Immature natural killer cell (primary cell): ENCODE measurements around the gene ANK3. TPM values are rescaled to one million over a fixed set of nuclear protein-coding genes. Genes with fewer than 3 reads are reported as not detected.
"Not testable (repeated sequence)": the region's sequence is repeated elsewhere in the genome, so short reads cannot be mapped to it uniquely, and the experiment has no call there.

Source experiments
- DNase-seq, 3 donors: peaks; one replicate each; pipeline ENCODE4 v3.0.0; 2022; ENCODE audit warnings: mixed read lengths in 1 of 3
- H3K27ac Mint-ChIP-seq, 6 donors: one replicate each; pipeline ENCODE4 v1.8.0; 2020; ENCODE audit warnings: mixed read lengths in 6 of 6, mild to moderate bottlenecking in 5 of 6, inconsistent platforms in 4 of 6, moderate library complexity in 3 of 6
- H3K27me3 Mint-ChIP-seq, 3 donors: one replicate each; pipeline ENCODE4 v1.8.0; 2020 to 2021; ENCODE audit warnings: low read depth in 3 of 3, mild to moderate bottlenecking in 3 of 3, mixed read lengths in 3 of 3, moderate library complexity in 3 of 3, inconsistent platforms in 1 of 3
- H3K36me3 Mint-ChIP-seq, 3 donors: one replicate each; pipeline ENCODE4 v1.8.0; 2020; ENCODE audit warnings: mixed read lengths in 3 of 3, inconsistent platforms in 2 of 3, mild to moderate bottlenecking in 2 of 3
- H3K4me1 Mint-ChIP-seq, 2 donors: one replicate each; pipeline ENCODE4 v1.8.0; 2020; ENCODE audit warnings: inconsistent platforms in 2 of 2, mild to moderate bottlenecking in 2 of 2, mixed read lengths in 2 of 2, moderate library complexity in 1 of 2
- H3K4me3 Mint-ChIP-seq, 5 donors: one replicate each; pipeline ENCODE4 v1.8.0; 2020; ENCODE audit warnings: mild to moderate bottlenecking in 5 of 5, mixed read lengths in 5 of 5, inconsistent platforms in 3 of 5, moderate library complexity in 3 of 5
- H3K9me3 Mint-ChIP-seq, 6 donors: one replicate each; pipeline ENCODE4 v1.8.0; 2020; ENCODE audit warnings: mild to moderate bottlenecking in 6 of 6, mixed read lengths in 6 of 6, inconsistent platforms in 4 of 6, moderate library complexity in 3 of 6
- polyA plus RNA-seq, 3 donors: library from polyadenylated mRNA; unstranded; fragments of 300-500 nt; fragmentation: Illumina TruSeq; gene quantifications; one replicate each; pipeline ENCODE4 v1.2.3, GENCODE V29; 2021

ANK3 gene
- polyA plus RNA-seq, 3 donors from 2014 or later = 2.1 to 2.4 TPM; not detected in 1

- no peak overlapping the region for H3K4me3 Mint-ChIP-seq
- peaks cover 0 to 4% (median 0%) of the 10 kb centered on the region in 6 donors for H3K9me3 Mint-ChIP-seq
- H3K4me1 Mint-ChIP-seq = no peaks in the 10 kb centered on the region
- H3K27ac Mint-ChIP-seq = no peak overlapping the region
- H3K36me3 Mint-ChIP-seq = no peaks in the 10 kb centered on the region
- H3K27me3 Mint-ChIP-seq = no peaks in the 10 kb centered on the region
- DNase-seq = no peak
Observed at GRCh38 chr10:60293581-60294175, 96.0 kb downstream of the ANK3 start.

GRCh38 chr10:60292998-60293397, 96.7 kb downstream of the ANK3 start:
- H3K36me3 Mint-ChIP-seq = no peaks in the 10 kb centered on the region
- H3K27ac Mint-ChIP-seq = no peak overlapping the region
- H3K4me3 Mint-ChIP-seq = no peak overlapping the region
- H3K27me3 Mint-ChIP-seq = no peaks in the 10 kb centered on the region
- peaks cover 0 to 4% (median 0%) of the 10 kb centered on the region in 6 donors for H3K9me3 Mint-ChIP-seq
- H3K4me1 Mint-ChIP-seq = no peaks in the 10 kb centered on the region
- DNase-seq = no peak

GRCh38 chr10:60292536-60292935, 97.1 kb downstream of the ANK3 start:
- H3K4me1 Mint-ChIP-seq, H3K27me3 Mint-ChIP-seq, H3K27ac Mint-ChIP-seq, H3K4me3 Mint-ChIP-seq, DNase-seq, H3K9me3 Mint-ChIP-seq, H3K36me3 Mint-ChIP-seq: not testable (repeated sequence)

GRCh38 chr10:60291344-60291930, 98.2 kb downstream of the ANK3 start:
- DNase-seq = no peak
- no peak overlapping the region for H3K4me3 Mint-ChIP-seq
- H3K27ac Mint-ChIP-seq = no peak overlapping the region
- H3K9me3 Mint-ChIP-seq = peaks cover 0 to 4% (median 0%) of the 10 kb centered on the region in 6 donors
- no peaks in the 10 kb centered on the region for H3K27me3 Mint-ChIP-seq
- no peaks in the 10 kb centered on the region for H3K36me3 Mint-ChIP-seq
- no peaks in the 10 kb centered on the region for H3K4me1 Mint-ChIP-seq

- Mint-ChIP-seq H3K4me1 (no peaks in the 10 kb centered on the region), H3K4me3 (no peak overlapping the region), H3K27ac (no peak overlapping the region), H3K27me3 (no peaks in the 10 kb centered on the region), H3K9me3 (peaks cover 0 to 4% (median 0%) of the 10 kb centered on the region in 6 donors), H3K36me3 (no peaks in the 10 kb centered on the region)
- no peak for DNase-seq
Observed at GRCh38 chr10:60290558-60290957, 99.1 kb downstream of the ANK3 start.

- Mint-ChIP-seq H3K4me1 (no peaks in the 10 kb centered on the region), H3K9me3 (peaks cover 0 to 4% (median 0%) of the 10 kb centered on the region in 6 donors), H3K27ac (no peak overlapping the region)
Observed at GRCh38 chr10:60289800-60290199, 99.9 kb downstream of the ANK3 start.

GRCh38 chr10:60288256-60288655, 101.4 kb downstream of the ANK3 start:
- H3K9me3 Mint-ChIP-seq = peaks cover 0 to 4% (median 0%) of the 10 kb centered on the region in 6 donors
- no peaks in the 10 kb centered on the region for H3K27me3 Mint-ChIP-seq
- H3K36me3 Mint-ChIP-seq = no peaks in the 10 kb centered on the region
- no peak overlapping the region for H3K4me3 Mint-ChIP-seq
- peak overlapping the region in 1 of 6 donors; percentile 28 for H3K27ac Mint-ChIP-seq
- H3K4me1 Mint-ChIP-seq = no peaks in the 10 kb centered on the region
- no peak for DNase-seq

More at GRCh38 chr10:60289800-60290199, 99.9 kb downstream of the ANK3 start:
- no peaks in the 10 kb centered on the region for H3K36me3 Mint-ChIP-seq
- no peaks in the 10 kb centered on the region for H3K27me3 Mint-ChIP-seq
- H3K4me3 Mint-ChIP-seq = no peak overlapping the region
- DNase-seq = no peak

GRCh38 chr10:60286559-60286958, 103.1 kb downstream of the ANK3 start:
- H3K9me3 Mint-ChIP-seq = no peaks in the 10 kb centered on the region
- no peaks in the 10 kb centered on the region for H3K27me3 Mint-ChIP-seq
- no peaks in the 10 kb centered on the region for H3K36me3 Mint-ChIP-seq
- H3K4me1 Mint-ChIP-seq = no peaks in the 10 kb centered on the region
- DNase-seq = no peak
- H3K4me3 Mint-ChIP-seq = no peak overlapping the region
- no peak overlapping the region for H3K27ac Mint-ChIP-seq

GRCh38 chr10:60283397-60283796, 106.3 kb downstream of the ANK3 start:
- Mint-ChIP-seq H3K9me3 (no peaks in the 10 kb centered on the region), H3K4me3 (no peak overlapping the region), H3K4me1 (no peaks in the 10 kb centered on the region), H3K36me3 (peaks cover 0 to 6% (median 0%) of the 10 kb centered on the region in 3 donors), H3K27ac (no peak overlapping the region), H3K27me3 (peaks cover 0 to 3% (median 0%) of the 10 kb centered on the region in 3 donors)
- DNase-seq = no peak

- Mint-ChIP-seq H3K27ac (no peak overlapping the region), H3K9me3 (no peaks in the 10 kb centered on the region), H3K4me1 (no peaks in the 10 kb centered on the region), H3K36me3 (peaks cover 0 to 7% (median 0%) of the 10 kb centered on the region in 3 donors), H3K4me3 (no peak overlapping the region), H3K27me3 (peaks cover 0 to 3% (median 0%) of the 10 kb centered on the region in 3 donors)
- DNase-seq = no peak
Observed at GRCh38 chr10:60282771-60283353, 106.8 kb downstream of the ANK3 start.

GRCh38 chr10:60281792-60282353, 107.8 kb downstream of the ANK3 start:
- Mint-ChIP-seq H3K9me3 (no peaks in the 10 kb centered on the region), H3K4me3 (no peak overlapping the region), H3K36me3 (peaks cover 0 to 14% (median 0%) of the 10 kb centered on the region in 3 donors), H3K4me1 (no peaks in the 10 kb centered on the region), H3K27me3 (peaks cover 0 to 3% (median 0%) of the 10 kb centered on the region in 3 donors), H3K27ac (no peak overlapping the region)
- DNase-seq = no peak

GRCh38 chr10:60281331-60281730, 108.3 kb downstream of the ANK3 start:
- H3K27ac Mint-ChIP-seq = no peak overlapping the region
- H3K4me1 Mint-ChIP-seq = no peaks in the 10 kb centered on the region

GRCh38 chr10:60280475-60280874, 109.2 kb downstream of the ANK3 start:
- no peaks in the 10 kb centered on the region for H3K9me3 Mint-ChIP-seq
- H3K27me3 Mint-ChIP-seq = peaks cover 0 to 3% (median 0%) of the 10 kb centered on the region in 3 donors
- no peak overlapping the region for H3K27ac Mint-ChIP-seq
- no peak overlapping the region for H3K4me3 Mint-ChIP-seq
- no peaks in the 10 kb centered on the region for H3K4me1 Mint-ChIP-seq
- DNase-seq = no peak
- H3K36me3 Mint-ChIP-seq = peaks cover 0 to 19% (median 0%) of the 10 kb centered on the region in 3 donors

More at GRCh38 chr10:60281331-60281730, 108.3 kb downstream of the ANK3 start:
- Mint-ChIP-seq H3K27me3 (peaks cover 0 to 3% (median 0%) of the 10 kb centered on the region in 3 donors), H3K36me3 (peaks cover 0 to 17% (median 0%) of the 10 kb centered on the region in 3 donors), H3K9me3 (no peaks in the 10 kb centered on the region), H3K4me3 (no peak overlapping the region)
- DNase-seq = no peak

- Mint-ChIP-seq H3K27ac (no peak overlapping the region), H3K36me3 (peaks cover 0 to 19% (median 0%) of the 10 kb centered on the region in 3 donors), H3K4me3 (no peak overlapping the region), H3K27me3 (peaks cover 0 to 4% (median 3%) of the 10 kb centered on the region in 3 donors), H3K4me1 (no peaks in the 10 kb centered on the region), H3K9me3 (no peaks in the 10 kb centered on the region)
- DNase-seq = no peak
Observed at GRCh38 chr10:60277656-60278055, 112.0 kb downstream of the ANK3 start.
